GM18507 (cell line): ENCODE results near the gene KLK12.

Source experiments
- DNase-seq: peaks from one replicate; pipeline ENCODE4 v3.0.0; 2011; ENCODE audit warnings: low read depth; ENCODE audit not compliant: insufficient read length; ENCODE audit errors: extremely low spot score
- FAIRE-seq: peaks from 2 replicates; lab custom pipeline; 2011; peaks lifted over from hg19 to GRCh38; lab: Jason Lieb, UNC

Gene KLK12

DNA sequence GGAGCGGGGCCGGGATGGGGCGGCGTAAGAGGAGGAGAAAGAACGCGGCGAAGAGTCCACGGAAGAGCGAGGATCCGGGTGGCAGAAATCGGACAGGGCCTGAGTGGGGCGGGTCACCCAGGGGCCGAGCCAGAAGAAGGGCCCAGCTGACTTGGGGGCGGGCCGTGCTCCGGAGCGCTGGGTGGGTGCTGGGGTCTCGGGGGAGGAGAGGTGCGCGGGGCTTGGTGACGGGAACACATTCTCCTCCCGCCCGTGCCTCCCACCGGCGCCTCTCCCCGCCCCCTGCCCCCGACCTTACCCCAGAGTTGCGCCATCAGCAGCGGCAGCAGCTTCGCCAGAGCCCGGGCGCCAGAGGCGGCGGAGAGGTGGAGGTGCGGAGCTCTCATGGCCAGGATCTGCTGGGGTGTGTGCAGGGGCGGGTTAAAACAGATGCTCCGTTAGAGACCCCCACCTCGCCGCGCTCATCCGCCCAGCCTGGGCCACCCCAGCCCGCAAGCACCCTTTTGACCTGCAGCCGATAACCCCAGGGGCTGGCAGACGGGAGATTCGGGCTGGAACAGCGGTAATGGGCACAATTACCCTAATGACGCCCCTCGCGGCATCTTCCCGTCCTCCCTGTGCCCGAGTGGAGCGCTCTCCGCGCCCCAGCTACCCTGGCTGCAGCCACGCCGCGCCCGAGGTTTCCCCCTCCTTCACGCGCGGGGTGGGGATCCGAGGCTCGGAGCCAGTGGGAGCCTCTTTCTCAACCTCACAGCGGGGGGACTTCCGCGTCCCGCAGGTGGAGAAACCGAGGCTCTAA lies 15.9 kb downstream of the KLK12 start:
- DNase-seq (no peak), FAIRE-seq (no peak)

DNA sequence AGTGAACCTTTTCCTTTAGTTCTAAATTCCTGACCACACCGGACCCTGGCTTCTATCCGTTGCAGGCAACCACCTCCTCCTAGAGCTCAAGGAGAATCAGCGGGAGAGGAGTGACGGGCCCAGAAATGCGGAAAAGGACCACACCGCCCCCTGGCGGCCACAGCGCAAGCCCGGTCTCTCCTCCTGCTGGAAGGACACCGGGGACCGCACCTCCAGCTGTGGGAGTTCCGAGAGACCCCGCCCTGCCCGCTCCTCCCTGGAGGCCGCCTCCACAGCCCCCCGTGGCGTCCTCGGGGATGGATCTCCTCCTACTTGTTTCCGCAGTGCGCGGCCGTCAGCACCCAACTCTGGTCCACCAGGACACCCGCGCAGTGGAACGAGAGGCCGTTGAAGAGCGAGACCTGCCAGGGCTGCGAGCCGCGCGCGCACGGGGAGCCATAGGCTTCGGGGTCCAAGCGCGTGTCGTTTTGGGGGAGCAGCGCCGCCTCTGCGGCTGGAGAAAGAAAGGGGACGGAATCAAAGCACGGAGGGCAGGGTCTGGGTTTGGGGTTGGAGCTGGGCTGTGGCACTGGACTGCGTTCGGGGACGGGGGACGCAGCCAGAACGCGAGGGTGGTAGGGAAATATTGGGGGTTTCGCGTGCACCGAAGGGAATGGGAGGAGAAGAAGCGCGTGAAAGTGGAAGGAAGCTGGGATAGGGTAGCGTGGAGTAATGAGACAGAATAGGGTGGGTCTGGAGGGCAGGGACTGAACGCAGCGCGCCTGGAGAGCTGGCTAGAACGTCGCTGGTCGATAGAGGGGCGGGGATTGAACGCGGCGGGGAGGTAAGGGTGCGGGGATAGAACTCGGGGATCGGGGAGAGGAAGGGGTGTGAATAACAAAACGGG lies 17.8 kb downstream of the KLK12 start:
- no peak for FAIRE-seq
- no peak for DNase-seq

DNA sequence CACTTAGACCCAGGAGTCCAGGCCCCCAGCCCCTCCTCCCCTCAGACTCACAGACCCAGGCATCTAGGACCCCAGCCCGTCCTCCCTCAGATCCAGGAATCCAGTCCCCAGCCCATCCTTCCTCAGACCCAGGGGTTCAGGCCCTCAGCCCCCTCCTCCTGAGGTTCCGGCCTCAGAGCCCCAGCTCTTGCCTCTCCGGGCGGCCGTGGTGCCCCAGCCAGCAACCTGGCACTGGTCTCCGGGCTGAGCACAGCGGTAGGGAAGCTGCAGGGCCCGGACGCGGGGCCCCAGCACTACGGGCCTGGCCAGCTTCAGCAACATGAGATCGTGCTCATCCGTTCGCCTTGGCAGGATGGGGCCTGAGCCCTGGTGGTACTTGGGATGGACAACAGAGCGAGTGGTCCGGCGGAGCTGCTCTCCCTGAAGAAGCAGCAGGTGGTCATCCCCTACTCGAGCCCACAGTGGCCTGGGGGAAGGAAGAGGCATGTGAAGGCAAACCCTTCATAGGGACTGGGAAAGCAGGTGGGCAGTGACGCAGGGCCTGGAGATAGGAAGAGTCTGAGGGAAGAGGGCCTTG lies 19.0 kb downstream of the KLK12 start:
- no peak for DNase-seq
- FAIRE-seq, result no peak

DNA sequence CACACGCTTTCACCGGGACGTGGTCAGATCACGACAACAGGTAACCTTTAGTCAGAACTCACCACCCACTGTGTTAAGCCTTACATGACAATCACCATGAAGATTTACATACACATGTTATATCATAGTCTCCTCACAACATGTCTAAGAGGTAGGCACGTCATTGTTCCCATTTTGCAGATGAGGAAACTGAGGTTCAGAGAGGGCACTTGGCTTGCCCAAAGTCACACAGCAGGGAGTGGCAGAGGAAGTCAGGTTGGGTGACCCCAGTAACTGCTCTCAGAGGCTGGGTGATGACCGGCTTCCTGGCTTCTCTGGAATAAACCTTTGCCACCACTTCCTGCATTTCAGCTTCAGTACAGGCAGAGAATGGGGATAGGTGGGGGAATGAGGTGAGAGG lies 20.6 kb downstream of the KLK12 start:
- DNase-seq, result no peak
- no peak for FAIRE-seq

DNA sequence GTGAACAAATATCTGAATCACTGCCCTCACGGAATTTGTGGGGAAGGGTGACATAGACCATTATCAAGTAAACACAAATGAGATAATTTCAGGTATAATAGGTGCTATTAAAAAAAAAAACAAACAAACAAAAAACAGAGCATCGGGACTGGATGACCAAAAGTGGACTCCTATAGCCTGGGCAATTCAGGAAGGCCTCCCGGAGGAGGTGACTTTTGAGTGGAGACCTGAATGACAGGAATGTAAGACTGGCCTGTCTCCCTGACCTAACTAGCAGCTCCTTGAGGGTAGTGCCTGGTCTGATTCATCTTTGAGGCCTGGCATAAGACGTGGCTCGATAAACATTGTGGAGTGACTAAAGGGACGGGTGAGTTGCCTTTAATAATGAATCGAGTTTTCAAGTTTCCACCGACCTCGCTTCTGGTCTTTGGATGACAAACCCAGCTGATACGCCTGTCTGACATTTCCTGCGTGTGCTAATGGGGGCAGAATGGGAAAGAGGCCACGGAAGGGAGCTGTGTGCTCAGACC lies 22.1 kb downstream of the KLK12 start:
- no peak for FAIRE-seq
- DNase-seq, result no peak

DNA sequence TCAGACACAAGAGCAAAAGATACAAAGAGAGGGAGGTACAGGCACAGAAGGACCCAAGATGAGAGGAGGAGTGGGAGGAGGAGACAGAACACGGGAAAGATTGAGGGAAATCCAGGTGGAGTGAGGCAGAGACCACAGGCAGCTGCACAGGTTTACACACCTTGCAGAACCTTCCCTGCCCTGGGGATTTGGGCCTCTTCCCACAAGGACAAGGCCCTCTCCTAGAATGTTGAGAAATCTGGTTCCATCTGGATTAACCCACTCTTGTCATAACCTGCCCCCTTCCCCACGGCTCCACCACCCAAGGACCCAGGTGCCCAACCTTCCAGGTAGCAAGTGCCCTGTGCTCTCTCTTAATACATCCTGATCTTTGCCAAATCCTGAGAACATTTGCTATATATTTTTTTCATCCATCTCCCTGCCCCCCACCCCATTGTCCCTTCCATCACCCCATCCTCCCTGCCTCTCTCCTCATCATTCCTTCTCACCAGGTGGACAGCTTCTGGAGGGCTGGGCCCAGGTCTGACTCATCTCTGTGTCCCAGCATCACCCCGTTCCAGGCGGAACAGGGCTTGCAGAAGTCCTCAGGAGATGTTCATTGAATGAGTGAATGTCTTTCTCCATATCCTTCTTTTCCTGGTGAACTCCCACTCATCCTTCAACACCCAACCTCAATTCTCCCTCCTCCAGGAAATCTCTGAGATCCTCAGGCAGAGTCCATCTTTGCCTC lies 24.6 kb downstream of the KLK12 start:
- FAIRE-seq, result no peak
- no peak for DNase-seq

DNA sequence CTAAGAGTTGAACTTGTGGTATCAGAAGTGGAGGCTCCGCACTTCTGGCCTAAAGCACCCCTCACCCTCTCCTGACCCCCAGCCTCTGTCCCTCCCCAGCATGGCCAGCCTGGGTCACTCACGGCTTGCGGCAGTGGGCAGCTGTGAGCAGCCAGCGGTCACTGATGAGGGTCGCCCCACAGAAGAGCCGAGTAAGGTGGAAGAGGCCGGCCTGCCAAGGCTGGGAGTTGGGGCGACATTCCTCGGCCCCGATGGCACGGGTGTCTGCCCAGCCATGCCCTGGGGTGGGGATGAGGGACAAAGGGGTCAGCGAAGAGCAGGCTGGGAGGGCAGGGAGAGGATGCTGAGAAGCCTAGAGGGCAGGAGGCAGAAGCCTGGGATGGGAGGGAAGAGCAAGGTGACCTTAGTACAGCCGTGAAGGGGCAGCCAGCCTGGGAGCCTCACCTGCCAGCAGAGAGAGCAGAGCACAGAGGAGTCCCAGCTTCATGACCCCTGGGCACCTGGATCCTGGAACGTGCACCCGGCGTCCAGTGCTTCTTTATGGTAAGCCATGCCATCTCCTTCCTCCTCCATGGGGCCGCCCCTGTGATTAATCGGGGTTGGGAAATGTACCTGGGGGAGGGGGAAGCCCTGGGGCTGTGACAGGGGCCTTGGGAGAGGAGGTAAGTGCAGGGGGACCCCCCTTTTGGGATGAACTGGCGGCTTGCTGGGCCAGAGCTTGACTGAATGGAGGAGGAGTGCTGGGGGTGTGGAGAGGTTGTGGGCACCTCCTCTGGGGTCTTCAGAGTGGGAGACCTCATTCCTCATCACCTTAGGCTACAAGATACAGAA lies 25.5 kb downstream of the KLK12 start:
- DNase-seq, result no peak
- FAIRE-seq, result no peak

DNA sequence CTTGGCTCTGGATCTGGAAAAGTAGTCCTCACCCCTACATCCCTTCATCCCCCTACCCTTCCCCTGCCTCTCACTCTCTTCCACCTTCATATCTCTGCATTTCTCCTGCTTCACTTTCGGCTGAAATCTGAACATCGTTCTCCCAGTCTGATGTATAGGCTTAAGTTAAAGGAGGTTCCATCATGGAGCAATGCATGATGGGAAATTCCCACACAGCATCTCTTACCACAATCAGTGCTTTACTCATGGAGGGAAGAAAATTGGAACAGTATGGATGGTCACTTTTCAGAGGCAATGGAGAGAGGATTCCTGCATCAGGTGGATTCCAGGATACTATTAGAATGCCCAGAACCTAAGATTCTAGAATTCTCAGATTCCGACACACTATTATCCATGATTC lies 27.3 kb downstream of the KLK12 start:
- FAIRE-seq (no peak), DNase-seq (no peak)

DNA sequence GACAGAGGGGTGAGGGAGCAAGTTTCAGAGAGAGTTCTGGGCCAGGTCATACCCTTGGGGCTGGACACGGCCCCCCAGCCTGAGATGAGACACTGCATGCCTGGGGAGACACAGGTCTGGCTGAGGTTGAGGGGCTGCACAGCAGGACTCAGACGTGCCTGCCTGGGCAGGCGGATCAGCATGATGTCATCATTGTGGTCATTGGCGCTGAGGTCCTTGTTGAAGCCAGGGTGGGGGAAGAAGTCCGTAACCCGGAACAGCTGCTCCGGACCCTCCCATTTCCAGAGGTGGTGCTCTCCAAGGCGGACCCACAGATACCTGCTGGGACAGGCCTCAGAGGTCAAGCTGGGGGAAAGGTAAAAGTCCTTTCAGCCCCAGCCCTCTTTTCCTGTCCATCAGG lies 28.4 kb downstream of the KLK12 start:
- DNase-seq (no peak), FAIRE-seq (no peak)

DNA sequence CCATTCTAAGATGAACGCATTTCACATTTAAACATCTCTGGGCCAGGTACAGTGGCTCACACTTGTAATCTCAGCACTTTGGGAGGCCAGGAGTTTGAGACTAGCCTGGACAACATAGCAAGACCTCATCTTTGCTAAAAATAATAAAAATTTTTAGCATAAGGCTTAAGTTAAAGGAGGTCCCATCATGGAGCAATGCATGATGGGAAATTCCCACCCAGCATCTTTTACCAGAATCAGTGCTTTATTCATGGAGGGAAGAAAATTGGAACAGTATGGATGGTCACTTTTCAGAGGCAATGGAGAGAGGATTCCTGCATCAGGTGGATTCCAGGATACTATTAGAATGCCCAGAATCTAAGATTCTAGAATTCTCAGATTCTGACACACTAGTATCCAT lies 29.6 kb downstream of the KLK12 start:
- FAIRE-seq (no peak), DNase-seq (no peak)

DNA sequence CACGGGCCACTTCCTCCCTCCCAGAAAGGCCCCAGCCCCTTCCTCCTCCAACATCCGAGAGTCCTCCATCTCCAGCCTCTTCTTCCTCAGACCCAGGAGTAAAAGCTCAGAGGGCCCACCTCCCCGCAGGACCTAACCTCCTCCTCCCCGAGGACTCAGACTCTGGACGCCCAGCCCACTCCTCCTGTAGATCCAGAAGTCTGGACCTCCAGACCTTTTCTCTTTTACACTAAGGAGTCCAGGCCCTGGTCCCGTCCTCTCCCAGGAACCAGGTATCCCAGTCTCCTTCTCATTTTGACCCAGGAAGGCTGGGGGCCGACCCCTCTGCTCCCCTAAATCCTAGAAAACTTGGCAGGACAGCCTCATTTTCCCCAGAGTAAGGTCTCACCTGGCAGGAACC lies 31.5 kb downstream of the KLK12 start:
- FAIRE-seq (no peak), DNase-seq (no peak)

DNA sequence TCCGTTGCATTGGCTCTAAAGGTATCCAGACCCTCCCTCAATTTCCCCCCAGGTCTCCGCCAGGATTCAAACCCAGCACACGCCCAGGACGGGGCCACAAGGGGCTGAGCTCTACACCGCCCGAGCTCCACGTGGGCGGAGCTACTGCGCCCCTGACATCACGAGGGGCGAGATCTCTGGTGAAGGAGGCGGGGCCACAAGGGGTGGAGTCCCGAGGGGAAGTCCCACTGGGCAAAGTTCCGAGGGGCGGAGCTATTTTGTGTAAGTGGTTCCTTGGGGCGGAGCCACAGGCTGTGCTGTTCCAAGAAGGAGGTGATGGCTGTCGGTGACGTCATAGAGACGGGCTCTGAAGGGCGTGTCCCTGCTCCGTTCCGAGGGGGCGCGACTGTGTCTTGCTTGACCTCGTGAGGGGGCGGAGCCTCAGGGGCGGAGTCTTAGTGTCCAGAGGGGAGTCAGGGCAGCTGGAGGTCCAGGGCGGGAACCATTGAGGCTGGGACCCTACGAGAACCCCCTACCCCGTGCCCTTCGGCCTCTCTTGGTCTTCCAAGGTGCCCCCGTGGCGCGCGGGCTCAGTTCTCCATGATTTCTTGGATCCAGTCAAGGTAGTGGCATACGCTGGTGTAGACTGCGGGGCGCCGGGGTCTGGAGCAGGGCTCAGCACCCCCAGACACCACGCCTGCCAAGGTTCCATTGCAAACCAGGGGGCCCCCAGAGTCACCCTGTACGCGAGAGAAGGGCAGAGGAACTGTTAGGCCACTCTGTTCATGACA lies 32.1 kb downstream of the KLK12 start:
- FAIRE-seq (no peak), DNase-seq (no peak)

DNA sequence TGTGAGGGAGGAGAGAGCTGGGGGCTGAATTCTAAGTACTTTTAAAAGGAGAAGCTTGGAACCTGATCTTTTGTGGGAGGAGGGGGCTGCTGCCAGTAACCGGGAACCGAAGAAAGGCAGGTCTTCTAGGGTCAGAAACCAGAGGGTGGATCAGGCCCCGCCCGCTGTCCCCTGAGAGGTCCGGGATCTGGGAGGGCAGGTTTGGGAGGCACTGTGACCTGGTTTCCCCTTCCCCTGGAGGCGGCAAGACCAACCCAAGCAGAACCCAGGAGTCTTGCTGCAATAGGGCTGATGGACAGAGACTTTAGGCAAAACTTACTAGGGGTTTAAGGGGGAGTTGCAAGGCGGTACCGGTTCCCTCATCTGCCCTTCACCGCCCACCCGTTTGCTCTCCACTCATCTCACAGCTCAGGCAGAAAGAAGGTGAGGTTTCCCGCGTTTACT lies 32.7 kb downstream of the KLK12 start:
- no peak for DNase-seq

DNA sequence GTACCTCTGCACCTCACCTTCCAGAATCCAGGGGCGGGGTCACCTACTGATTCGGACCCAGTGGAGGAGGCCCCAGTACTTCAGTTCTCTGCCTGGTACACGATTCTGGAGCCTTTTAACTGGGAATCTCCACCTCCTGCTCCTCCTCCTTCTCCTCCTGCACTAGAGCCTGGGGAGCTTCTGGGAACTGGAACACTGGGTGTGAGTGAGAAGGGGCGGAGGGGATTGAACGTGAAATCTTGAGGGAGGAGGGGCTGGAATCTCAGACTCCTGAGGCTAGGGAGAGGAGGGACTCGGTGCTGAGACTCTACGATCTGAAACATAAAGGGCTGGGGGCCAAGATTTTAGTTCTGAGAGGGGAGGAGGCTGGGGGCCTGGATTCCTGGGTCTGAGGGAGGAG lies 33.3 kb downstream of the KLK12 start, which contains the start of gene KLK8:
Gene KLK8 (minus strand): TSS at position 90 of the 400 bp plus-strand sequence. CDS start 437 bp downstream, outside the sequence.
- DNase-seq (no peak), FAIRE-seq (no peak)

More for the DNA sequence above, 32.7 kb downstream of the KLK12 start:
- no peak for FAIRE-seq

DNA sequence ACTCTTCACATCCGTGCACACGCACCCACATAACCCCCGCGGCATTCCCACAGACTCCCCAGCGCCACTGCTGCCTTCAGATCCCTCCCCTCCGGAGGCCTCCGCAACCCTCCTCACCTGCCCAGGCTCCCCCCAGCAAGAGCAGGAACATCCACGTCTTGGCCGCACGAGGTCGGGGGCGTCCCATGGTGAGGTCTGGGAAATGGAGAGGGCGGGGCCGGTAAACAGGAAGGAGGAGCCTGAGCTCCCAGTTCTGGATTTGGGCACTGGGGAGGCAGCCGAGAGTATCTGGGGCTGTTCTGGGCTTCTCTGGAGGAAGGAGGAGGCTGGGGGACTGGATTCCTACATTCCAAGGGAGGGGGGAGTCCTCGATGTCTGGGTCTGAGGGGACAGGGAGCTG lies 33.8 kb downstream of the KLK12 start:
- FAIRE-seq (no peak), DNase-seq (no peak)

DNA sequence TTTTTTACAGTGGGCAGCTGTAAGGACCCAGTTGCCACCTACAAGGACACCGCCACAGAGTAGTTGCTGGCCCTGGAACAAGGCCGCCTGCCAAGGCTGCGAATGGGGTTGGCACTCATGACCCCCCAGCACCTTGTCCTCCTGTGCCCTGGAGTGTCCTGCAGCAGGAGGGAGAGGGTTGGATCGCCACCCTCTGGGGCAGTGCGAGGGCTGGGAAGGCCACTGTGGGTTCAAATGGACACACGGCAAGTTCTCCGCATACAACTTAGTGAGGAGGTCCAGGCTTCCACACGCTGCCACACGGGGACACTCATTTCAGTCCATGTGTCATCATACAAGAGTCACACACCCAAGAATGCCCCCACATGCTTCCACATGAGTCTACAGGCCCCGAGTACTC lies 34.4 kb downstream of the KLK12 start:
- FAIRE-seq (no peak), DNase-seq (no peak)

DNA sequence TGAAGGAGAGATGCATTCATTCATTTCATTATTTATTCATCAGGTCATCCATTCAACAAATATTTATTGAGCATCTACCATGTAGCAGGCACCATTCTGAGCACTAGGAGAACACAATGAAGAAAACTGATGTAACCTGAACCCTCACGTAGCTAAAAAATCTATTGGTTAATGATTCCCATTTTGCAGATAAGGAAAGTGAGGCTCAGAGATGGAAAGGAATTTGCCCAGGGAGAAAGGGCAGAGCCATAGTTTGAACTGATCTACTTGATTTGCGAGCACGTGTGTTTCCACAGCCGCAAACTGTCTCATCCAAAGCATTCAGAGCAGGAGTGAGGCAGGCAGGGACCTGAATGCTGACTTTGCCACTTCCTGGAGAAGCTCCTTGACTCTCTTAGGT lies 36.1 kb downstream of the KLK12 start:
- DNase-seq (no peak), FAIRE-seq (no peak)

DNA sequence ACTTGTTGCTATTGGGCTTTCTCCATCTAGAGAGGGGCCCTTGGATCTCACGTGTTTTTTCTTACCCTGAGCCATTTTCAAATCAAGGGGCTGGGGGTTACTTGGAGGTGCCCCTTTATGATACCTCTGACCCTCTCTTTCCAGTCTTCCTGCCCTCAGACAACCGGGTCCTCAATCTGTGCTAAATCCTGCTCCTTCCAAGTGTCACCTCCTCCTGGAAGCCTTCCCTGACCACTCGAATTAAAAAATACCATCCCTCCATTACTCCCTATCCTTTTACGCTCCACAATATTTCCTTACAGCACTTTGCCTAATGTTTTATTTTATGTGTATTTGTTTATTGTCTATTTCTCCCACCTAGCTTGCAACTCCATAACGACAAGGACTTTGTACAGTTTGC lies 36.7 kb downstream of the KLK12 start:
- FAIRE-seq, result no peak

More for the DNA sequence above, 36.7 kb downstream of the KLK12 start:
- no peak for DNase-seq
